ENCODE data around the gene ZNF169.
"Not testable (repeated sequence)": the region's sequence is repeated elsewhere in the genome, so short reads cannot be mapped to it uniquely, and the experiment has no call there.

The ZNF169 gene

GRCh38 chr9:94245651-94246050 is 13.4 kb upstream of the ZNF169 start:
- H3K27me3 ChIP-seq (ENCODE audit: control insufficient read depth, insufficient read depth, low read length): no peaks in the 10 kb centered on the region
- H3K9ac ChIP-seq (ENCODE audit: low read length): no peak overlapping the region
- no peaks in the 10 kb centered on the region for H3K4me1 ChIP-seq (ENCODE audit: control insufficient read depth, insufficient read depth, low read length)
- no peaks in the 10 kb centered on the region for H3K36me3 ChIP-seq (ENCODE audit: control insufficient read depth, insufficient read depth, low read length)
- H3K9me3 ChIP-seq (ENCODE audit: control insufficient read depth, insufficient read depth, low read depth, low read length): no peaks in the 10 kb centered on the region
- H3K4me3 ChIP-seq (ENCODE audit: low read depth, low read length): no peak overlapping the region
- no peak overlapping the region for H3K27ac ChIP-seq (ENCODE audit: low read depth, low read length)

- H3K27ac ChIP-seq (ENCODE audit: low read depth, low read length): no peak overlapping the region
- H3K36me3 ChIP-seq (ENCODE audit: control insufficient read depth, insufficient read depth, low read length): no peaks in the 10 kb centered on the region
- no peaks in the 10 kb centered on the region for H3K27me3 ChIP-seq (ENCODE audit: control insufficient read depth, insufficient read depth, low read length)
- H3K9me3 ChIP-seq (ENCODE audit: control insufficient read depth, insufficient read depth, low read depth, low read length): no peaks in the 10 kb centered on the region
- no peak overlapping the region for H3K4me3 ChIP-seq (ENCODE audit: low read depth, low read length)
- no peaks in the 10 kb centered on the region for H3K4me1 ChIP-seq (ENCODE audit: control insufficient read depth, insufficient read depth, low read length)
- no peak overlapping the region for H3K9ac ChIP-seq (ENCODE audit: low read length)
Measured at GRCh38 chr9:94250456-94250855, 8.6 kb upstream of the ZNF169 start.

GRCh38 chr9:94256007-94256406 is 3.1 kb upstream of the ZNF169 start:
- no peaks in the 10 kb centered on the region for H3K9me3 ChIP-seq (ENCODE audit: control insufficient read depth, insufficient read depth, low read depth, low read length)
- no peak overlapping the region for H3K9ac ChIP-seq (ENCODE audit: low read length)
- no peak overlapping the region for H3K4me3 ChIP-seq (ENCODE audit: low read depth, low read length)
- H3K36me3 ChIP-seq (ENCODE audit: control insufficient read depth, insufficient read depth, low read length): no peaks in the 10 kb centered on the region
- peaks cover 5% of the 10 kb centered on the region; the same call in 1 of the 2 replicates for H3K4me1 ChIP-seq (ENCODE audit: control insufficient read depth, insufficient read depth, low read length)
- H3K27me3 ChIP-seq (ENCODE audit: control insufficient read depth, insufficient read depth, low read length): no peaks in the 10 kb centered on the region
- no peak overlapping the region for H3K27ac ChIP-seq (ENCODE audit: low read depth, low read length)

DNA sequence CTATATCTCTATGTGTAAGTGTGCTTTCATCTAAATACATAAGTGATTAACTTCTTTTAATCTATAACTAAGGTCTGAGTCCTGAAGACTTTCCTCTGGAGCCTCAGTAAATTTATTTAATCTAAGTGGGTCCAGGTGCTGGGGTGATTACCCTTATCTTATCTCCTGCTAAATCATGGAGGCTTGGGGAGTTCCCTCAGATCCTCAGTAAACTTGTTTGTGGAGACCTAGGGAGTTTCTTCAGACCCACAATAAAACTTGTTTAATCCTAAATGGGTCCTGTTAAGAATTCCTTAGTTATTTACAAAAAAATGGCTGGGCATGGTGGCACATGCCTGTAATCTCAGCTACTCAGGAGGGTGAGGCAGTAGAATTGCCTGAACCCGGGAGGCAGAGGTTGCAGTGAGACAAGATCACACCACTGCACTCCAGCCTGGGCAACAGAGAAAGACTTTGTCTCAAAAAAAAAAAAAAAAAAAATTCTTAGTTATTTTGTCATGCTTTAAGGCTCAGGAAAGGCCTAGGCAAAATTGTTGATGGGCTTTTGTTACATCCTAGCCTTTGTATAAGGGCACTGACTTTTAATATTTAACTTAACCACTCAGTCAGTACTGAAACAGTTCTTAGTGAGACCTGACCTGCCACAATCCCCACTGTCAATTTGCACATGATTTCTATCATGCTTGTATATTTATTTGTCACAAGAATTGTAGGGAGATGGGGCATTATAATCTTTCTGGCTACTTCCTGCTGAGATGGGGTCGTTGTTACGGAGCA is 6.7 kb downstream of the ZNF169 start:
- peaks cover 32% of the 10 kb centered on the region for H3K9me3 ChIP-seq (ENCODE audit: control insufficient read depth, insufficient read depth, low read depth, low read length)
- not testable (repeated sequence) for H3K27ac ChIP-seq (ENCODE audit: low read depth, low read length); H3K4me1 ChIP-seq (ENCODE audit: control insufficient read depth, insufficient read depth, low read length); H3K9ac ChIP-seq (ENCODE audit: low read length); H3K4me3 ChIP-seq (ENCODE audit: low read depth, low read length); H3K27me3 ChIP-seq (ENCODE audit: control insufficient read depth, insufficient read depth, low read length); H3K36me3 ChIP-seq (ENCODE audit: control insufficient read depth, insufficient read depth, low read length)

DNA sequence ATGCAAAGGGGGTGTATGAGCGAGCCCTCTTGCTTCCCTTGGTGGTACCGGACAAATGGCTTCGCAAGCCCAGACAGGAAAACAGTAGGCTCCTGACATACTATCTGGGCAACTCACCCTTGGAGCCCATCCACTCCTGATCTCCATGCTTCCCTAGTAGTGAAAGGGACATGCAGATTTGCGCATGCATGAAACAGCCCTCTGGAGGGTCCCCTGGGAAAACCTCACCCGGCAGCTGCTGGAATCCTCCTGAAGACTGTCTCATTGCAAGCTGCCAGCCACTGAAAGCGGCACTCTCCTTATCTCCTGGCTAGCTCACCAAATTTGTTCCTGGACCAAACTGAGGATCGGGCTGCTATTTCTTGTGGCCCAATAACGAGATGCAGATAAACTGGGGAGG is 10.2 kb downstream of the ZNF169 start:
- H3K27me3 ChIP-seq (ENCODE audit: control insufficient read depth, insufficient read depth, low read length): no peaks in the 10 kb centered on the region
- H3K27ac ChIP-seq (ENCODE audit: low read depth, low read length): no peak overlapping the region
- H3K9ac ChIP-seq (ENCODE audit: low read length): no peak overlapping the region
- no peaks in the 10 kb centered on the region for H3K4me1 ChIP-seq (ENCODE audit: control insufficient read depth, insufficient read depth, low read length)
- peaks cover 37% of the 10 kb centered on the region for H3K9me3 ChIP-seq (ENCODE audit: control insufficient read depth, insufficient read depth, low read depth, low read length)
- H3K4me3 ChIP-seq (ENCODE audit: low read depth, low read length): no peak overlapping the region
- peaks cover under 1% of the 10 kb centered on the region for H3K36me3 ChIP-seq (ENCODE audit: control insufficient read depth, insufficient read depth, low read length)

DNA sequence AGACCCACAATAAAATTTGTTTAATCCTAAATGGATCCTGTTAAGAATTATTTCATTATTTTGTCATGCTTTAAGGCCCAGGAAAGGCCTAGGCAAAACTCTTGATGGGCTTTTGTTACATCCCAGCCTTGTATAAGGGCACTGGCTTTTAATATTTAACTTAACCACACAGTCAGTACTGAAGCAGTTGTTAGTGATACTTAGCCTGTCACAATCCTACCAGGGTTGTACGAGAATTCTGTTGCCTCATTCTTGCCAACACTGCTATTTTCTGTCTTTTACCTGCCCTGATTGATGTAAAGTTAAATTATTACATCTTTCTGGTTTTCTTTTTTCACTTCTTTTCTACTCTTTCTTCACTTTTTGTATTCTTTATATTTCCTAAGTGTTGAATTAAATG is 10.9 kb downstream of the ZNF169 start:
- Histone ChIP-seq H3K9ac (ENCODE audit: low read length) (no peak overlapping the region), H3K27me3 (ENCODE audit: control insufficient read depth, insufficient read depth, low read length) (no peaks in the 10 kb centered on the region), H3K27ac (ENCODE audit: low read depth, low read length) (no peak overlapping the region), H3K4me3 (ENCODE audit: low read depth, low read length) (no peak overlapping the region), H3K4me1 (ENCODE audit: control insufficient read depth, insufficient read depth, low read length) (no peaks in the 10 kb centered on the region), H3K9me3 (ENCODE audit: control insufficient read depth, insufficient read depth, low read depth, low read length) (peaks cover 37% of the 10 kb centered on the region), H3K36me3 (ENCODE audit: control insufficient read depth, insufficient read depth, low read length) (peaks cover 4% of the 10 kb centered on the region; the same call in 1 of the 2 replicates)

DNA sequence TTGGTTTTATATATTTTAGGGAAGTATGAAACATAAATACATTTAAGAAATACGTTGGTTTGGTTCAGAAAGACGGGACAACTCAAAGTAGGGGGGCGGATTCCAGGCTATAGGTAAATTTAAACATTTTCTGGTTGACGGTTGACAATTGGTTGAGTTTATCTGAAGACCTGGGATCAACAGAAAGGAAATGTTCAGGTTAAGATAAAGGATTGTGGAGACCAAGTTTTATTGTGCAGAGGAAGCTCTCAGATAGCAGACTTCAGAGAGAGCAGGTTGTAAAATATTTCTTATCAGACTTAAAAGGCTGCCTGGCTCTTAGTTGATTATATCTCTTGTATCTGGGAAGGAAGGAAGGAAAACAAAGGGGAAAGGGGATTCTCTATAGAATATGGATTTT is 17.9 kb downstream of the ZNF169 start:
- not testable (repeated sequence) for H3K27ac ChIP-seq (ENCODE audit: low read depth, low read length); H3K4me3 ChIP-seq (ENCODE audit: low read depth, low read length); H3K9ac ChIP-seq (ENCODE audit: low read length); H3K4me1 ChIP-seq (ENCODE audit: control insufficient read depth, insufficient read depth, low read length); H3K27me3 ChIP-seq (ENCODE audit: control insufficient read depth, insufficient read depth, low read length)
- H3K36me3 ChIP-seq (ENCODE audit: control insufficient read depth, insufficient read depth, low read length): peaks cover 25% of the 10 kb centered on the region
- peaks cover 11% of the 10 kb centered on the region for H3K9me3 ChIP-seq (ENCODE audit: control insufficient read depth, insufficient read depth, low read depth, low read length)

GRCh38 chr9:94277885-94278536 is 18.9 kb downstream of the ZNF169 start:
- H3K9me3 ChIP-seq (ENCODE audit: control insufficient read depth, insufficient read depth, low read depth, low read length): peaks cover 11% of the 10 kb centered on the region
- no peak overlapping the region for H3K27ac ChIP-seq (ENCODE audit: low read depth, low read length)
- H3K9ac ChIP-seq (ENCODE audit: low read length): no peak overlapping the region
- H3K4me3 ChIP-seq (ENCODE audit: low read depth, low read length): no peak overlapping the region
- H3K27me3 ChIP-seq (ENCODE audit: control insufficient read depth, insufficient read depth, low read length): no peaks in the 10 kb centered on the region
- H3K36me3 ChIP-seq (ENCODE audit: control insufficient read depth, insufficient read depth, low read length): peaks cover 25% of the 10 kb centered on the region
- no peaks in the 10 kb centered on the region for H3K4me1 ChIP-seq (ENCODE audit: control insufficient read depth, insufficient read depth, low read length)

DNA sequence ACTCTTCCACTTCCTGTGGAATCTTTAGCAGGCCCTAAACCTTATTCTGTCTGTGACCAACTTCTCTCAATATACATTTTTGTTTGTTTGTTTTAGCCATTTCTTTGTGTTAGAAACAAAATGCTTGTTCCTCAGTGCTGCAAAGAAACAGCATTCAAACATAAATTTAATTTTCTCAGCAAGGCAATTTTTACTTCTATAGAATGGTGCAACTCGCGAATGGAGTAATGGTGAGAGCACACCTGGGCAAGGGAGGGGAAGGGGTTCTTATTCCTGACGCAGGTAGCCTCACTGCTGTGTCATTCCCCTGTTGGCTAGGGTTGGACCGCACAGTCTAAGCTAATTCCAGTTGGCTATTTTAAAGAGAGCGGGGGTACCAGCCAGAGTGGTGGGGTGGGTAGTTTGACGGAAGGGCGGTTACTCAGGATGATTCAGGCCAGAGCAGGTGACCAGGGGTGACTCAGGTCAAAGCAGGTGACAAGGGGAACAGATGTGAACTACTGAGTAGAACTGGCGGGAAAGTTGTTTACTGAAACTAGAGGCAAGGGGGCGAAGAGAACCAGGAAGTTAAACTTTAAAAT is 21.4 kb downstream of the ZNF169 start:
- Histone ChIP-seq H3K9ac (ENCODE audit: low read length) (no peak overlapping the region), H3K27ac (ENCODE audit: low read depth, low read length) (no peak overlapping the region), H3K9me3 (ENCODE audit: control insufficient read depth, insufficient read depth, low read depth, low read length) (peaks cover 11% of the 10 kb centered on the region), H3K4me3 (ENCODE audit: low read depth, low read length) (no peak overlapping the region), H3K36me3 (ENCODE audit: control insufficient read depth, insufficient read depth, low read length) (peaks cover 20% of the 10 kb centered on the region), H3K4me1 (ENCODE audit: control insufficient read depth, insufficient read depth, low read length) (no peaks in the 10 kb centered on the region), H3K27me3 (ENCODE audit: control insufficient read depth, insufficient read depth, low read length) (no peaks in the 10 kb centered on the region)

DNA sequence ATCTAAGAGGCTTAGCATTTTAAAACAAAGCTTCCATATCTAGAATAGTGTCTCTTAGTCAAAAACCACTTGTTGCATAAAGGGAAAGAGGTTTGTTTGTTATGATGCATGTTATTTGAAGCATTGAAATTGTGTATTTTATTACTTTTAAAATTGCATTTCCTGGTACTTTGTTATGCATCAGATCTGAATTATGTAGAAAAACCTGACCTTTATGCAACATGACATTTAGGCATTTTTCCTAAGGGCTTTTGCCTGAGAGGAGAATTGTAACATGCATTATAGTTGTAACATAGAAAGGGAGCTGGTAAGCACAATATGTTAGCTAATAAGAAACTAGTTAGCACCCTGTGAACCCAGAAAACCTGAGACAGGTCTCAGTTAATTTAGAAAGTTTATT is 22.0 kb downstream of the ZNF169 start:
- H3K4me3 ChIP-seq (ENCODE audit: low read depth, low read length): no peak overlapping the region
- no peaks in the 10 kb centered on the region for H3K27me3 ChIP-seq (ENCODE audit: control insufficient read depth, insufficient read depth, low read length)
- H3K27ac ChIP-seq (ENCODE audit: low read depth, low read length): no peak overlapping the region
- no peak overlapping the region for H3K9ac ChIP-seq (ENCODE audit: low read length)
- peaks cover 11% of the 10 kb centered on the region for H3K9me3 ChIP-seq (ENCODE audit: control insufficient read depth, insufficient read depth, low read depth, low read length)
- peaks cover 20% of the 10 kb centered on the region for H3K36me3 ChIP-seq (ENCODE audit: control insufficient read depth, insufficient read depth, low read length)
- H3K4me1 ChIP-seq (ENCODE audit: control insufficient read depth, insufficient read depth, low read length): no peaks in the 10 kb centered on the region

DNA sequence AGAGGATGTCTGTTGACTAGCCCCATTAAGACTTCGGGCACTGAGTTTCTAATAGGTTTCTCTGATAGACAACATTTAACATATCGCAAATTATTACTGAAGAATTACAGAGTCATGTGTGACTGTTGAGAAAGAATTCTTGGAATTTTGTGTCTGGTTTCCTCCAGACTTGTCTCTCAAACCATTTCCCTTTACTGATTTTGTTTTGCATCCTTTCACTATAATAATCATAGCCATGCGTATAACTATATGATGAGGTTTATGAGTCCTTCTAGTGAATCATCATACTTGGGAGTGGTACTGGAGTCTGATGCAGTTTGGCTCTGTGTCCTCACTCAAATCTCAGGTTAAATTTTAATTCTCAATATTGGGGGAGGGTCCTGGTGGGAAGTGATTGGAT is 27.0 kb downstream of the ZNF169 start:
- Histone ChIP-seq H3K9me3 (ENCODE audit: control insufficient read depth, insufficient read depth, low read depth, low read length) (no peaks in the 10 kb centered on the region), H3K27me3 (ENCODE audit: control insufficient read depth, insufficient read depth, low read length) (no peaks in the 10 kb centered on the region), H3K4me3 (ENCODE audit: low read depth, low read length) (no peak overlapping the region), H3K27ac (ENCODE audit: low read depth, low read length) (no peak overlapping the region), H3K36me3 (ENCODE audit: control insufficient read depth, insufficient read depth, low read length) (peaks cover 4% of the 10 kb centered on the region; the same call in 1 of the 2 replicates), H3K9ac (ENCODE audit: low read length) (no peak overlapping the region), H3K4me1 (ENCODE audit: control insufficient read depth, insufficient read depth, low read length) (no peaks in the 10 kb centered on the region)
